HepG2 (cell line): ENCODE results near the gene DEPDC5. TPM values are rescaled to one million over a fixed set of nuclear protein-coding genes. Genes with fewer than 3 reads are reported as not detected.

Experiments used
- ATAC-seq: fragments of 200-7000 bp; cut with Tn5 transposase; 3 replicates; pipeline ENCODE4 v1.9.1; 2020; ENCODE audit warnings: mild to moderate bottlenecking, moderate library complexity
- BruUV-seq: library from RNA; stranded (reverse); fragments of 400-500 nt; replicated peaks from 2 replicates; lab custom pipeline; 2021; lab: Mats Ljungman, UMichigan
- CTCF ChIA-PET: fragments of 300-600 bp; formaldehyde crosslinking; extraction: SDS; loops from one replicate; lab custom pipeline; 2021; ENCODE audit warnings: low total read pairs, inconsistent platforms, low intra/inter-chr PET ratio; lab: Yijun Ruan, JAX
- POLR2A ChIA-PET: fragments of 350-600 bp; sonication (Branson Sonifier 250); formaldehyde crosslinking; loops from one replicate; lab custom pipeline; 2020; ENCODE audit warnings: antibody characterized with exemption, inconsistent platforms; lab: Yijun Ruan, JAX
- DNase-seq: peaks from one replicate; pipeline ENCODE4 v3.0.0-alpha.2; 2015; ENCODE audit warnings: low spot score
- FAIRE-seq: peaks from 3 replicates; lab custom pipeline; 2011; peaks lifted over from hg19 to GRCh38; lab: Jason Lieb, UNC
- H2AFZ ChIP-seq: one replicate; pipeline ENCODE4 v1.6.1; 2011; ENCODE audit warnings: low read length, inconsistent platforms
- H3K27ac ChIP-seq: fragments of 300-600 bp; 3 replicates; pipeline ENCODE4 v1.8.0; 2011; ENCODE audit warnings: mixed run types, mild to moderate bottlenecking, mixed read lengths, low read length, inconsistent platforms; ENCODE audit not compliant: insufficient read depth; ENCODE audit errors: extremely low read length
- H3K27me3 ChIP-seq, 2 experiments: fragments of 200-600 bp in 1 of 2; 2 replicates in 1 of 2; 3 replicates in 1 of 2; pipeline versions ENCODE4 v1.6.0 to v1.8.0; 2011; ENCODE audit warnings: low read length in 2 of 2, mild to moderate bottlenecking in 2 of 2, moderate library complexity in 2 of 2, inconsistent platforms in 1 of 2; ENCODE audit not compliant: insufficient read depth in 2 of 2, control insufficient read depth in 1 of 2
- H3K36me3 ChIP-seq, 2 experiments: fragments of 200-600 bp in 1 of 2; replicated peaks in 1 of 2; 2 replicates in 1 of 2; 3 replicates in 1 of 2; pipeline versions ENCODE4 v1.5.1 to v1.8.0; 2011; ENCODE audit warnings: low read length in 2 of 2, inconsistent platforms in 1 of 2; ENCODE audit not compliant: insufficient read depth in 2 of 2, control insufficient read depth in 1 of 2
- H3K4me1 ChIP-seq: 2 replicates; pipeline ENCODE4 v1.5.1; 2012; ENCODE audit warnings: low read length, inconsistent platforms; ENCODE audit not compliant: insufficient read depth
- H3K4me2 ChIP-seq: 2 replicates; pipeline ENCODE4 v1.6.0; 2011; ENCODE audit warnings: low read depth, low read length, inconsistent platforms
- H3K4me3 ChIP-seq, 3 experiments: fragments of 200-600 bp in 1 of 3; sonication (generic), shearing (Covaris generic) in 1 of 3; replicated peaks in 1 of 3; 2 replicates each; pipeline ENCODE4 v1.5.1; 2011 to 2016; ENCODE audit warnings: low read length in 3 of 3, inconsistent platforms in 2 of 3, low read depth in 2 of 3, mild to moderate bottlenecking in 2 of 3, control low read depth in 1 of 3, mixed read lengths in 1 of 3; ENCODE audit not compliant: insufficient read depth in 1 of 3
- H3K79me2 ChIP-seq: one replicate; pipeline ENCODE4 v1.6.1; 2011; ENCODE audit warnings: low read length, inconsistent platforms; ENCODE audit not compliant: insufficient read depth
- H3K9ac ChIP-seq: 2 replicates; pipeline ENCODE4 v1.6.0; 2011; ENCODE audit warnings: mild to moderate bottlenecking, low read depth, low read length, inconsistent platforms; ENCODE audit not compliant: insufficient read depth
- H3K9me3 ChIP-seq: 2 replicates; pipeline ENCODE4 v1.5.1; 2012; ENCODE audit warnings: mild to moderate bottlenecking, low read length
- H4K20me1 ChIP-seq: 2 replicates; pipeline ENCODE4 v1.6.0; 2011; ENCODE audit warnings: inconsistent platforms, mild to moderate bottlenecking, low read length, moderate library complexity; ENCODE audit not compliant: insufficient read depth
- ATRX ChIP-seq: sonication (generic); formaldehyde crosslinking; IDR thresholded peaks from 2 replicates; pipeline ENCODE4 v1.4.0; 2020; ENCODE audit warnings: missing genetic modification reagents, borderline replicate concordance
- SOX6 ChIP-seq, 2 experiments: fragments of 450-650 bp in 1 of 2; sonication (generic) in 1 of 2; formaldehyde crosslinking in 1 of 2; IDR thresholded peaks; 2 replicates each; pipeline versions ENCODE4 v1.4.0 to v1.6.1; 2017 to 2020; ENCODE audit warnings: antibody characterized with exemption in 1 of 2, mild to moderate bottlenecking in 1 of 2, missing genetic modification reagents in 1 of 2
- ZNF101 ChIP-seq: sonication (generic); formaldehyde crosslinking; IDR thresholded peaks from 2 replicates; pipeline ENCODE4 v1.4.0; 2020; ENCODE audit warnings: mild to moderate bottlenecking, low read depth, missing genetic modification reagents, borderline replicate concordance
- WGBS: methylation state at CpG from one replicate; pipeline ENCODE4 v1.1.6; 2017; ENCODE audit warnings: low lambda C conversion rate; 5-methylcytosine and 5-hydroxymethylcytosine counted together
- in situ Hi-C: cut with HindIII; loops from 2 replicates; pipeline ENCODE4 v1.10.0; 2017; ENCODE audit warnings: low pct_unique_long_range_greater_than_20kb; ENCODE audit not compliant: extremely low pct_ligation_motif_present
- intact Hi-C: fragments of 100-400 bp; cut with micrococcal nuclease; formaldehyde crosslinking; loops from one replicate; pipeline ENCODE4 v1.10.0; 2022; ENCODE audit not compliant: unreplicated experiment
- polyA plus RNA-seq, 8 experiments: library from polyadenylated mRNA; depleted of rRNA in 3 of 8; stranded (reverse) in 7 of 8; unstranded in 1 of 8; fragments of >200 nt; fragmentation: Illumina TruSeq in 4 of 8; extraction: Trizol in 4 of 8; gene quantifications; 2 replicates each; pipeline versions ENCODE4 v1.2.1 to v1.2.3, GENCODE V29; 2011 to 2016; ENCODE audit warnings: low read depth in 4 of 8, missing spikeins in 1 of 8, mixed read lengths in 1 of 8; ENCODE audit not compliant: insufficient read depth in 1 of 8
- total RNA-seq, 5 experiments: library from RNA; depleted of rRNA; stranded (reverse); fragments of >200 nt; fragmentation: Illumina TruSeq; extraction: Trizol; gene quantifications; 2 replicates each; pipeline ENCODE4 v1.2.3, GENCODE V29; 2016; ENCODE audit warnings: low read depth in 1 of 5
- TF ChIP-seq, protein P1 (sequence below): sonication (generic); formaldehyde crosslinking; IDR thresholded peaks from 2 replicates; pipeline ENCODE4 v1.5.1; 2020; ENCODE audit warnings: missing genetic modification reagents, mild to moderate bottlenecking, borderline replicate concordance
- TF ChIP-seq, protein P2 (sequence below): sonication (generic); formaldehyde crosslinking; IDR thresholded peaks from 2 replicates; pipeline ENCODE4 v1.4.0; 2020; ENCODE audit warnings: missing genetic modification reagents, borderline replicate concordance

The DEPDC5 gene
- total and polyA plus RNA-seq, 2 of the 13 experiments (the other 11 are each of a cell fraction or from before 2014, with no cell fraction given), result 9.8 to 12.4 TPM

- BruUV-seq, result no TSS peak
- no peaks in the 10 kb centered on the region for H4K20me1 ChIP-seq
- POLR2A ChIA-PET, result no interaction called here
- no peaks in the 10 kb centered on the region for H3K79me2 ChIP-seq
- no peaks in the 10 kb centered on the region for H3K9me3 ChIP-seq
- no peaks in the 10 kb centered on the region for H3K4me1 ChIP-seq
- in situ Hi-C loops (no loop called here), intact Hi-C loops (no loop called here)
- DNase-seq (no peak), FAIRE-seq (no peak), ATAC-seq (no peak)
- H3K9ac ChIP-seq, result no peak overlapping the region
- no peak overlapping the region for H2AFZ ChIP-seq
- H3K27me3 ChIP-seq, result no peaks in the 10 kb centered on the region
- H3K4me2 ChIP-seq, result no peak overlapping the region
- CTCF ChIA-PET, result no interaction called here
- H3K4me3 ChIP-seq, result no peak overlapping the region
- no peak overlapping the region for H3K27ac ChIP-seq
- H3K36me3 ChIP-seq, result peaks cover 9 to 39% of the 10 kb centered on the region in 2 experiments; a peak in 4 of 5 replicates
- WGBS, result 96% methylated on average over 3 of the region's 3 CpGs
- TF ChIP-seq, protein P1, sequence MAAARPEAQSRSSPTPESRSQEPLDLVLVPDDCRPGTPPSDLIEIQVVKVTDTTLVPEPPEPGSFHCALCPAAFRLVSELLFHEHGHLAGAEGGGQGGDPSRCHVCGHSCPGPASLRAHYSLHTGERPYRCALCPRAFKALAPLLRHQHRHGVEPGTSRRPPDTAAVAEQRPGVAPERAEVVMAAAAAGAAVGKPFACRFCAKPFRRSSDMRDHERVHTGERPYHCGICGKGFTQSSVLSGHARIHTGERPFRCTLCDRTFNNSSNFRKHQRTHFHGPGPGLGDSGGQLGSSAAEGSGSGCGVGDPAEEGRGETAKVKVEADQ (CRISPR knock-in tag), result no peak
- TF ChIP-seq, protein P2, sequence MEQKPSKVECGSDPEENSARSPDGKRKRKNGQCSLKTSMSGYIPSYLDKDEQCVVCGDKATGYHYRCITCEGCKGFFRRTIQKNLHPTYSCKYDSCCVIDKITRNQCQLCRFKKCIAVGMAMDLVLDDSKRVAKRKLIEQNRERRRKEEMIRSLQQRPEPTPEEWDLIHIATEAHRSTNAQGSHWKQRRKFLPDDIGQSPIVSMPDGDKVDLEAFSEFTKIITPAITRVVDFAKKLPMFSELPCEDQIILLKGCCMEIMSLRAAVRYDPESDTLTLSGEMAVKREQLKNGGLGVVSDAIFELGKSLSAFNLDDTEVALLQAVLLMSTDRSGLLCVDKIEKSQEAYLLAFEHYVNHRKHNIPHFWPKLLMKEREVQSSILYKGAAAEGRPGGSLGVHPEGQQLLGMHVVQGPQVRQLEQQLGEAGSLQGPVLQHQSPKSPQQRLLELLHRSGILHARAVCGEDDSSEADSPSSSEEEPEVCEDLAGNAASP (CRISPR knock-in tag), result no peak
- TF ChIP-seq ZNF101 (CRISPR knock-in tag), result no peak
These were observed 96.3 kb downstream of the DEPDC5 start for GRCh38 chr22:31850135-31850534.

GRCh38 chr22:31852691-31853421 lies 99.0 kb downstream of the DEPDC5 start:
- POLR2A ChIA-PET, result no interaction called here
- intact Hi-C loops, result no loop called here
- H3K27ac ChIP-seq, result no peak overlapping the region
- no peak overlapping the region for H3K4me3 ChIP-seq
- no peak overlapping the region for H3K4me2 ChIP-seq
- no TSS peak for BruUV-seq
- no peak overlapping the region for H3K9ac ChIP-seq
- H3K27me3 ChIP-seq, result no peaks in the 10 kb centered on the region
- 96% methylated on average over 9 of the region's 9 CpGs for WGBS
- TF ChIP-seq SOX6 (IDR thresholded peaks at IDR 0.05) (no peak), SOX6 (CRISPR knock-in tag; IDR thresholded peaks at IDR 0.05) (no peak), ATRX (CRISPR knock-in tag) (no peak)
- H2AFZ ChIP-seq, result no peak overlapping the region
- FAIRE-seq (no peak), DNase-seq (no peak), ATAC-seq (no peak)
- no peaks in the 10 kb centered on the region for H3K79me2 ChIP-seq
- no peaks in the 10 kb centered on the region for H3K9me3 ChIP-seq
- H3K36me3 ChIP-seq, result peaks cover 4 to 22% of the 10 kb centered on the region in 2 experiments; a peak in 4 of 5 replicates
- in situ Hi-C loops, result no loop called here
- CTCF ChIA-PET, result no interaction called here
- no peaks in the 10 kb centered on the region for H3K4me1 ChIP-seq
- no peaks in the 10 kb centered on the region for H4K20me1 ChIP-seq
